BLaER1 treated with 17β-estradiol and CSF1 and Interleukin-3, amounts not matched to agents 10 nM and 100 nM (cell line): ENCODE data around the gene PIP5K1B.

Source experiments
- H3K27ac ChIP-seq, 11 experiments: shearing (Covaris generic); formaldehyde crosslinking; 2 replicates each; pipeline ENCODE4 v1.8.1; 2022
- H3K27me3 ChIP-seq, 11 experiments: shearing (Covaris generic); formaldehyde crosslinking; 2 replicates each; pipeline ENCODE4 v1.8.1; 2022
- H3K36me3 ChIP-seq, 11 experiments: shearing (Covaris generic); formaldehyde crosslinking; 2 replicates each; pipeline ENCODE4 v1.8.1; 2022
- H3K4me1 ChIP-seq, 10 experiments: shearing (Covaris generic); formaldehyde crosslinking; 2 replicates each; pipeline ENCODE4 v1.8.1; 2022
- H3K4me2 ChIP-seq, 11 experiments: shearing (Covaris generic); formaldehyde crosslinking; 2 replicates each; pipeline ENCODE4 v1.8.1; 2022
- H3K4me3 ChIP-seq, 10 experiments: shearing (Covaris generic); formaldehyde crosslinking; 2 replicates each; pipeline ENCODE4 v1.8.1; 2022
- H3K9ac ChIP-seq, 11 experiments: shearing (Covaris generic); formaldehyde crosslinking; 2 replicates each; pipeline ENCODE4 v1.8.1; 2022
- H3K9me3 ChIP-seq, 11 experiments: shearing (Covaris generic); formaldehyde crosslinking; replicated peaks in 1 of 11; 2 replicates each; pipeline ENCODE4 v1.8.1; 2022
- H4K20me1 ChIP-seq, 11 experiments: shearing (Covaris generic); formaldehyde crosslinking; 2 replicates each; pipeline ENCODE4 v1.8.1; 2022
- Cebpa-rat ChIP-seq, 11 experiments: shearing (Covaris generic); IDR thresholded peaks; 2 replicates each; pipeline ENCODE4 v1.8.1; 2022

PIP5K1B gene

GRCh38 chr9:68927165-68927564, 222.1 kb downstream of the PIP5K1B start:
- no peaks in the 10 kb centered on the region for H4K20me1 ChIP-seq
- H3K4me3 ChIP-seq, result no peak overlapping the region
- H3K27me3 ChIP-seq, result no peaks in the 10 kb centered on the region
- H3K4me2 ChIP-seq, result no peak overlapping the region
- no peaks in the 10 kb centered on the region for H3K9me3 ChIP-seq
- H3K9ac ChIP-seq, result no peak overlapping the region
- H3K27ac ChIP-seq, result no peak overlapping the region
- H3K36me3 ChIP-seq, result peaks cover 0 to 4% (median 0%) of the 10 kb centered on the region in 11 experiments; a peak in 1 of 22 replicates
- H3K4me1 ChIP-seq, result peaks cover 0 to 11% (median 8%) of the 10 kb centered on the region in 10 experiments; a peak in 14 of 20 replicates
- no peak for TF ChIP-seq Cebpa-rat (IDR thresholded peaks at IDR 0.05)

- Histone ChIP-seq H3K27ac (no peak overlapping the region), H3K27me3 (no peaks in the 10 kb centered on the region), H3K9ac (no peak overlapping the region), H4K20me1 (no peaks in the 10 kb centered on the region), H3K4me1 (peaks cover 0 to 33% (median 26%) of the 10 kb centered on the region in 10 experiments; a peak in 15 of 20 replicates), H3K36me3 (peaks cover 0 to 8% (median 0%) of the 10 kb centered on the region in 11 experiments; a peak in 1 of 22 replicates), H3K4me2 (peak overlapping the region in 9 of 11 experiments; percentile 1 to 55 (median 40); a peak in 16 of 22 replicates), H3K4me3 (no peak overlapping the region), H3K9me3 (0 out of 22 replicates have a peak, but pooled peaks cover 0 to 4% (median 0%) of the 10 kb centered on the region in 11 experiments)
- TF ChIP-seq Cebpa-rat (IDR thresholded peaks at IDR 0.05), result no peak
Measured at GRCh38 chr9:68931821-68932220, 226.8 kb downstream of the PIP5K1B start.

GRCh38 chr9:68932458-68932857, 227.4 kb downstream of the PIP5K1B start:
- no peak overlapping the region for H3K27ac ChIP-seq
- no peak overlapping the region for H3K4me3 ChIP-seq
- 0 out of 22 replicates have a peak, but pooled peaks cover 0 to 11% (median 0%) of the 10 kb centered on the region in 11 experiments for H3K9me3 ChIP-seq
- no peak overlapping the region for H3K9ac ChIP-seq
- peaks cover 0 to 8% (median 0%) of the 10 kb centered on the region in 11 experiments; a peak in 1 of 22 replicates for H3K36me3 ChIP-seq
- peaks cover 0 to 33% (median 26%) of the 10 kb centered on the region in 10 experiments; a peak in 15 of 20 replicates for H3K4me1 ChIP-seq
- H4K20me1 ChIP-seq, result no peaks in the 10 kb centered on the region
- H3K4me2 ChIP-seq, result peak overlapping the region in 6 of 11 experiments; percentile 4 to 61 (median 40); a peak in 5 of 22 replicates
- no peaks in the 10 kb centered on the region for H3K27me3 ChIP-seq
- TF ChIP-seq Cebpa-rat (IDR thresholded peaks at IDR 0.05), result no peak

GRCh38 chr9:68933434-68934328, 228.6 kb downstream of the PIP5K1B start:
- H3K36me3 ChIP-seq, result peaks cover 0 to 11% (median 0%) of the 10 kb centered on the region in 11 experiments; a peak in 2 of 22 replicates
- peaks cover 0 to 20% (median 4%) of the 10 kb centered on the region in 11 experiments; a peak in 7 of 22 replicates for H3K9me3 ChIP-seq
- H3K4me2 ChIP-seq, result peak overlapping the region in 7 of 11 experiments; percentile 25 to 61 (median 36); a peak in 12 of 22 replicates
- H3K4me1 ChIP-seq, result peaks cover 0 to 33% (median 26%) of the 10 kb centered on the region in 10 experiments; a peak in 15 of 20 replicates
- no peak overlapping the region for H3K9ac ChIP-seq
- H3K4me3 ChIP-seq, result no peak overlapping the region
- H3K27me3 ChIP-seq, result no peaks in the 10 kb centered on the region
- no peak for TF ChIP-seq Cebpa-rat (IDR thresholded peaks at IDR 0.05)
- H4K20me1 ChIP-seq, result no peaks in the 10 kb centered on the region
- H3K27ac ChIP-seq, result no peak overlapping the region

GRCh38 chr9:68934329-68934644, 229.2 kb downstream of the PIP5K1B start:
- H3K4me3 ChIP-seq, result no peak overlapping the region
- no peaks in the 10 kb centered on the region for H4K20me1 ChIP-seq
- peaks cover 0 to 33% (median 26%) of the 10 kb centered on the region in 10 experiments; a peak in 15 of 20 replicates for H3K4me1 ChIP-seq
- H3K36me3 ChIP-seq, result peaks cover 0 to 17% (median 0%) of the 10 kb centered on the region in 11 experiments; a peak in 2 of 22 replicates
- no peak overlapping the region for H3K9ac ChIP-seq
- no peak for TF ChIP-seq Cebpa-rat (IDR thresholded peaks at IDR 0.05)
- H3K27me3 ChIP-seq, result no peaks in the 10 kb centered on the region
- H3K9me3 ChIP-seq, result peaks cover 0 to 25% (median 9%) of the 10 kb centered on the region in 11 experiments; a peak in 9 of 22 replicates
- peak overlapping the region in 5 of 11 experiments; percentile 25 to 61 (median 43); a peak in 7 of 22 replicates for H3K4me2 ChIP-seq
- H3K27ac ChIP-seq, result no peak overlapping the region

GRCh38 chr9:68940573-68940972, 235.5 kb downstream of the PIP5K1B start:
- no peak for TF ChIP-seq Cebpa-rat (IDR thresholded peaks at IDR 0.05)
- Histone ChIP-seq H4K20me1 (no peaks in the 10 kb centered on the region), H3K27me3 (no peaks in the 10 kb centered on the region), H3K4me1 (peaks cover 0 to 52% (median 35%) of the 10 kb centered on the region in 10 experiments; a peak in 15 of 20 replicates), H3K36me3 (peaks cover 0 to 15% (median 0%) of the 10 kb centered on the region in 11 experiments; a peak in 2 of 22 replicates), H3K9me3 (peaks cover 0 to 25% (median 10%) of the 10 kb centered on the region in 11 experiments; a peak in 9 of 22 replicates), H3K4me2 (peak overlapping the region in 5 of 11 experiments; percentile 59 to 77 (median 69); a peak in 7 of 22 replicates), H3K9ac (no peak overlapping the region), H3K4me3 (no peak overlapping the region), H3K27ac (no peak overlapping the region)

- Histone ChIP-seq H4K20me1 (no peaks in the 10 kb centered on the region), H3K27me3 (no peaks in the 10 kb centered on the region), H3K9ac (no peak overlapping the region), H3K36me3 (peaks cover 0 to 15% (median 0%) of the 10 kb centered on the region in 11 experiments; a peak in 2 of 22 replicates), H3K27ac (peak overlapping the region in 2 of 11 experiments; percentile 11 to 25; a peak in 2 of 22 replicates), H3K4me2 (peak overlapping the region in 8 of 11 experiments; percentile 47 to 77 (median 60); a peak in 16 of 22 replicates), H3K4me1 (peaks cover 0 to 52% (median 35%) of the 10 kb centered on the region in 10 experiments; a peak in 15 of 20 replicates), H3K4me3 (peak overlapping the region in 1 of 10 experiments; percentile 4; a peak in 1 of 20 replicates), H3K9me3 (peaks cover 0 to 19% (median 10%) of the 10 kb centered on the region in 11 experiments; a peak in 9 of 22 replicates)
- no peak for TF ChIP-seq Cebpa-rat (IDR thresholded peaks at IDR 0.05)
Measured at GRCh38 chr9:68941780-68942459, 236.9 kb downstream of the PIP5K1B start.

- Histone ChIP-seq H3K27ac (no peak overlapping the region), H3K27me3 (no peaks in the 10 kb centered on the region), H3K4me2 (peak overlapping the region in 7 of 11 experiments; percentile 1 to 77 (median 62); a peak in 12 of 22 replicates), H3K9me3 (peaks cover 0 to 16% (median 10%) of the 10 kb centered on the region in 11 experiments; a peak in 9 of 22 replicates), H3K4me1 (peaks cover 0 to 54% (median 35%) of the 10 kb centered on the region in 10 experiments; a peak in 15 of 20 replicates), H4K20me1 (no peaks in the 10 kb centered on the region), H3K4me3 (no peak overlapping the region), H3K9ac (no peak overlapping the region), H3K36me3 (peaks cover 0 to 15% (median 0%) of the 10 kb centered on the region in 11 experiments; a peak in 2 of 22 replicates)
- TF ChIP-seq Cebpa-rat (IDR thresholded peaks at IDR 0.05), result no peak
Measured at GRCh38 chr9:68942790-68943189, 237.8 kb downstream of the PIP5K1B start.
